Measurements from ENCODE around the gene ERBIN.

ERBIN gene

GRCh38 chr5:65903581-65903980, 22.8 kb upstream of the ERBIN start:
- H3K4me3 ChIP-seq (ENCODE audit: low read depth, low read length, poor library complexity, severe bottlenecking) = no peak overlapping the region
- H3K4me2 ChIP-seq (ENCODE audit: low read length) = no peak overlapping the region
- H3K9me3 ChIP-seq (ENCODE audit: low read length) = no peaks in the 10 kb centered on the region
- H3K9ac ChIP-seq (ENCODE audit: low read length) = no peak overlapping the region
- TF ChIP-seq EZH2 (IDR thresholded peaks at IDR 0.05; ENCODE audit: borderline replicate concordance, low read length) (no peak), CTCF (IDR thresholded peaks at IDR 0.05; ENCODE audit: low read length) (no peak)
- no peaks in the 10 kb centered on the region for H3K9me2 ChIP-seq (ENCODE audit: low read depth, low read length)
- H3K4me1 ChIP-seq (ENCODE audit: insufficient read depth, low read length, severe bottlenecking) = peaks cover 6% of the 10 kb centered on the region
- H3K79me2 ChIP-seq (ENCODE audit: insufficient read depth, low read length) = no peaks in the 10 kb centered on the region
- H3K27me3 ChIP-seq (ENCODE audit: insufficient read depth, low read length) = no peaks in the 10 kb centered on the region
- no peaks in the 10 kb centered on the region for H4K20me1 ChIP-seq (ENCODE audit: insufficient read depth, low read length)
- H3K27ac ChIP-seq (ENCODE audit: low read depth, low read length, poor library complexity, severe bottlenecking) = no peak overlapping the region
- no peak overlapping the region for H2AFZ ChIP-seq (ENCODE audit: low read length)
- no peaks in the 10 kb centered on the region for H3K36me3 ChIP-seq (ENCODE audit: insufficient read depth, low read length)
- no peaks in the 10 kb centered on the region for H3F3A ChIP-seq (ENCODE audit: insufficient read depth, low read length)

GRCh38 chr5:65906256-65906655, 20.1 kb upstream of the ERBIN start:
- H3K27me3 ChIP-seq (ENCODE audit: insufficient read depth, low read length) = no peaks in the 10 kb centered on the region
- H3K79me2 ChIP-seq (ENCODE audit: insufficient read depth, low read length) = no peaks in the 10 kb centered on the region
- no peak overlapping the region for H3K4me3 ChIP-seq (ENCODE audit: low read depth, low read length, poor library complexity, severe bottlenecking)
- no peak overlapping the region for H2AFZ ChIP-seq (ENCODE audit: low read length)
- no peaks in the 10 kb centered on the region for H3K9me2 ChIP-seq (ENCODE audit: low read depth, low read length)
- no peak overlapping the region for H3K27ac ChIP-seq (ENCODE audit: low read depth, low read length, poor library complexity, severe bottlenecking)
- H3K36me3 ChIP-seq (ENCODE audit: insufficient read depth, low read length) = no peaks in the 10 kb centered on the region
- H3F3A ChIP-seq (ENCODE audit: insufficient read depth, low read length) = no peaks in the 10 kb centered on the region
- H3K9me3 ChIP-seq (ENCODE audit: low read length) = no peaks in the 10 kb centered on the region
- H3K9ac ChIP-seq (ENCODE audit: low read length) = no peak overlapping the region
- H3K4me2 ChIP-seq (ENCODE audit: low read length) = no peak overlapping the region
- H4K20me1 ChIP-seq (ENCODE audit: insufficient read depth, low read length) = no peaks in the 10 kb centered on the region
- peaks cover 12% of the 10 kb centered on the region for H3K4me1 ChIP-seq (ENCODE audit: insufficient read depth, low read length, severe bottlenecking)
- TF ChIP-seq CTCF (IDR thresholded peaks at IDR 0.05; ENCODE audit: low read length) (no peak), EZH2 (IDR thresholded peaks at IDR 0.05; ENCODE audit: borderline replicate concordance, low read length) (no peak)

GRCh38 chr5:65907135-65907534, 19.2 kb upstream of the ERBIN start:
- Histone ChIP-seq H3K4me3 (ENCODE audit: low read depth, low read length, poor library complexity, severe bottlenecking) (no peak overlapping the region), H4K20me1 (ENCODE audit: insufficient read depth, low read length) (no peaks in the 10 kb centered on the region), H3K4me1 (ENCODE audit: insufficient read depth, low read length, severe bottlenecking) (peaks cover 12% of the 10 kb centered on the region), H3K4me2 (ENCODE audit: low read length) (no peak overlapping the region), H3K27me3 (ENCODE audit: insufficient read depth, low read length) (no peaks in the 10 kb centered on the region), H3K36me3 (ENCODE audit: insufficient read depth, low read length) (no peaks in the 10 kb centered on the region), H3K27ac (ENCODE audit: low read depth, low read length, poor library complexity, severe bottlenecking) (no peak overlapping the region), H3K9ac (ENCODE audit: low read length) (no peak overlapping the region), H3K9me3 (ENCODE audit: low read length) (no peaks in the 10 kb centered on the region), H3F3A (ENCODE audit: insufficient read depth, low read length) (no peaks in the 10 kb centered on the region), H2AFZ (ENCODE audit: low read length) (no peak overlapping the region), H3K79me2 (ENCODE audit: insufficient read depth, low read length) (no peaks in the 10 kb centered on the region), H3K9me2 (ENCODE audit: low read depth, low read length) (no peaks in the 10 kb centered on the region)
- TF ChIP-seq CTCF (IDR thresholded peaks at IDR 0.05; ENCODE audit: low read length) = no peak
- no peak for TF ChIP-seq EZH2 (IDR thresholded peaks at IDR 0.05; ENCODE audit: borderline replicate concordance, low read length)

Data from OCI-LY1 (cell line).